ENCODE results near the gene INTS2.

INTS2 gene

GRCh38 chr17:61818225-61818624 lies 109.6 kb downstream of the INTS2 start:
- no peak for DNase-seq

GRCh38 chr17:61817452-61817851 lies 110.3 kb downstream of the INTS2 start:
- DNase-seq: no peak

GRCh38 chr17:61816538-61816937 lies 111.2 kb downstream of the INTS2 start:
- no peak for DNase-seq

- no peak for DNase-seq
These were observed 111.8 kb downstream of the INTS2 start for GRCh38 chr17:61815863-61816503.

Measured in activated gamma-delta T cell (primary cell).